Activated T-helper 1 cell treated with anti-CD3 and anti-CD28 coated beads, Interleukin-12 subunit alpha, Interleukin-12 subunit beta, Interleukin-2, Interleukin-4 antibody, amounts not matched to agents 30 ng/mL and 10 ng/mL and 1 ng/mL, durations not matched to agents 14 hours and 24 hours and 36 hours (primary cell): ENCODE measurements around the gene UTRN. TPM values are rescaled to one million over a fixed set of nuclear protein-coding genes. Genes with fewer than 3 reads are reported as not detected.

Experiments
- DNase-seq: peaks from one replicate; pipeline ENCODE4 v3.0.0; 2021; ENCODE audit warnings: low spot score
- H3K27ac Mint-ChIP-seq: one replicate; pipeline ENCODE4 v1.8.0; 2021; ENCODE audit warnings: mild to moderate bottlenecking, mixed read lengths
- H3K27me3 Mint-ChIP-seq: one replicate; pipeline ENCODE4 v1.8.0; 2022; ENCODE audit warnings: mild to moderate bottlenecking, moderate library complexity, mixed read lengths; ENCODE audit not compliant: insufficient read depth
- H3K36me3 Mint-ChIP-seq: one replicate; pipeline ENCODE4 v1.8.0; 2021; ENCODE audit warnings: low read depth, mixed read lengths
- H3K4me1 Mint-ChIP-seq: one replicate; pipeline ENCODE4 v1.8.0; 2021; ENCODE audit warnings: low read depth, mixed read lengths
- H3K4me3 Mint-ChIP-seq: one replicate; pipeline ENCODE4 v1.8.0; 2021; ENCODE audit warnings: mild to moderate bottlenecking, moderate library complexity, mixed read lengths
- H3K9me3 Mint-ChIP-seq: one replicate; pipeline ENCODE4 v1.8.0; 2021; ENCODE audit warnings: mixed read lengths
- intact Hi-C: fragments of 100-400 bp; cut with micrococcal nuclease; formaldehyde crosslinking; loops from one replicate; pipeline ENCODE4 v1.15.1; 2024
- total RNA-seq: library from RNA; stranded (reverse); gene quantifications from 2 replicates; pipeline ENCODE4 v1.2.3, GENCODE V29; 2022

The UTRN gene
- total RNA-seq, 1 donor from 2014 or later, result 50.6 TPM

DNA sequence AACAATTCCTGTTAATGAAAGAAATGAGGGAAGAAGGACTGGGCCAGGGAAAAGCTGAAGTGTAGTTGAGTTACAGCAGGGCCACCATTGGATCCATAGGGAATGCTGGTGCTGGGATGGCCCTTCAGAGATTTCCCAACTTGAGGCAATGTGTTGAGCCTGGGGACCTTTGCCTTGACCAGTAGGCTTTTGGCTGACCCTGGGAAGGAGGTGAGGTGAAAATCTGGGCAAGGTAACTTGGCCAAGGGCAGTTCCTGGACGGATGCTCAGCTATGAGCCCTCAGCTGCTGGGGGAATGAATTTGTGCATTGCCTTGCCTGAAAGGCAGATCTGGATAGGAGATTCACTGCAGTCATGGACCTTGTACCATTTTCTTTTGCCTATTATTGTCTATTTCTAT, 20.4 kb downstream of the UTRN start:
- no peaks in the 10 kb centered on the region for H3K9me3 Mint-ChIP-seq
- H3K36me3 Mint-ChIP-seq, result peaks cover 18% of the 10 kb centered on the region
- no peak for DNase-seq
- intact Hi-C loops, result no loop called here
- H3K27me3 Mint-ChIP-seq, result peaks cover 6% of the 10 kb centered on the region
- H3K4me3 Mint-ChIP-seq, result no peak overlapping the region
- peaks cover 47% of the 10 kb centered on the region for H3K4me1 Mint-ChIP-seq
- H3K27ac Mint-ChIP-seq, result peak overlapping the region; percentile 85

- Mint-ChIP-seq H3K4me1 (peaks cover 51% of the 10 kb centered on the region), H3K9me3 (no peaks in the 10 kb centered on the region)
- intact Hi-C loops, result loop anchor here (1.0 kb wide), 2 partner anchors 21 to 175 kb away; partner anchors contain the start of gene UTRN
Observed at GRCh38 chr6:144305985-144306384, 20.9 kb downstream of the UTRN start.

DNA sequence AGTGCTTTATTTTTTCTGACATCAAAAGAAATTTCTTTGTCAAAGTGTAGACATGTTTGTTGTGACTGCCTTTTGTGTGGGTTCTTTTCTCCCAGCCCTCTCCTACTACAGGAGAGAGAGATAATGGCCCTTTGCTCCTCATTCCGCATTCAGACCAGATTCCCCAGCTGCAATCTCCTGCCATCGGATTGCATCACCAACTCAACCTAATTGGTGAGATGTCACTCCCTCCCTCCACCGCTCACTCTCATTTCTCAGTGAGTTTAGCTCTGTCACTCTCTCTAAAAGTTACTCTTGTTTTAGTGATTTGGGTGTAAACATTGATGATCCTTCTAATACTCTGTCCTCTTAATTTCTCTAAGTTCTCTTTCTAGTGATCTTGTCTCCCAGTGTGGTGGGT, 22.7 kb downstream of the UTRN start:
- DNase-seq, result no peak
- peaks cover 18% of the 10 kb centered on the region for H3K36me3 Mint-ChIP-seq
- H3K9me3 Mint-ChIP-seq, result no peaks in the 10 kb centered on the region
- H3K4me3 Mint-ChIP-seq, result no peak overlapping the region
- H3K27ac Mint-ChIP-seq, result no peak overlapping the region
- intact Hi-C loops, result no loop called here
- H3K27me3 Mint-ChIP-seq, result peaks cover 8% of the 10 kb centered on the region
- H3K4me1 Mint-ChIP-seq, result peaks cover 53% of the 10 kb centered on the region

More at GRCh38 chr6:144305985-144306384, 20.9 kb downstream of the UTRN start:
- peak; percentile 41 for DNase-seq
- peak overlapping the region; percentile 85 for H3K27ac Mint-ChIP-seq
- peaks cover 18% of the 10 kb centered on the region for H3K36me3 Mint-ChIP-seq
- H3K4me3 Mint-ChIP-seq, result peak overlapping the region; percentile 58
- peaks cover 6% of the 10 kb centered on the region for H3K27me3 Mint-ChIP-seq

DNA sequence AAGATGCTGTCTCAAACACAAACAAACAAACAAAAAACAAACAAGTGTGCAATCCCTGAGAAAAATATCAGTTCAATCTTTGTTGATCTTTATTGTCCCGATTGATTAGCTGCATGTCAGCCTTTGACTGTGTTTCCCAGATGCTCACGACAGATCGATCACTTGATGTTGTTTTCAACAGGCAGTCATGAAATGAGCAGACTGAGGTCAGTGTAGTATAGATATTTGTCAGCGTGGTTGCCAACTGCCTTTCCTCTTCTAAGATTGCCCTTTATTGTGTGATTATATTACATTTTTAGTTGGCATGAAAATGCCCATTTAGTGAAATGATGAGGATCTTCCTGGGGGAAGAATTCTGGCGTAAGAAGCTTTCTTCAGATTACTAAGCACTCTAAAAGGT, 25.6 kb downstream of the UTRN start:
- no peaks in the 10 kb centered on the region for H3K9me3 Mint-ChIP-seq
- peaks cover 15% of the 10 kb centered on the region for H3K36me3 Mint-ChIP-seq
- H3K4me3 Mint-ChIP-seq, result peak overlapping the region; percentile 6
- H3K27ac Mint-ChIP-seq, result peak overlapping the region; percentile 56
- intact Hi-C loops, result loop anchor here (1.0 to 2.0 kb wide), 5 partner anchors 24 to 62 kb away; partner anchors contain the start of gene UTRN
- H3K27me3 Mint-ChIP-seq, result peaks cover 7% of the 10 kb centered on the region
- H3K4me1 Mint-ChIP-seq, result peaks cover 39% of the 10 kb centered on the region
- DNase-seq, result no peak

- peaks cover 7% of the 10 kb centered on the region for H3K27me3 Mint-ChIP-seq
- H3K4me1 Mint-ChIP-seq, result peaks cover 35% of the 10 kb centered on the region
- peaks cover 11% of the 10 kb centered on the region for H3K36me3 Mint-ChIP-seq
- intact Hi-C loops, result loop anchor here (1.0 to 2.0 kb wide), 4 partner anchors 23 to 63 kb away; no protein-coding TSS in a partner anchor
- DNase-seq, result no peak
- H3K9me3 Mint-ChIP-seq, result no peaks in the 10 kb centered on the region
- no peak overlapping the region for H3K4me3 Mint-ChIP-seq
- H3K27ac Mint-ChIP-seq, result no peak overlapping the region
Observed at GRCh38 chr6:144311361-144311760, 26.2 kb downstream of the UTRN start.

GRCh38 chr6:144314003-144314485, 28.9 kb downstream of the UTRN start:
- no peak overlapping the region for H3K4me3 Mint-ChIP-seq
- DNase-seq, result no peak
- peaks cover 31% of the 10 kb centered on the region for H3K4me1 Mint-ChIP-seq
- H3K27me3 Mint-ChIP-seq, result peaks cover 7% of the 10 kb centered on the region
- intact Hi-C loops, result no loop called here
- H3K27ac Mint-ChIP-seq, result no peak overlapping the region
- peaks cover 6% of the 10 kb centered on the region for H3K36me3 Mint-ChIP-seq
- H3K9me3 Mint-ChIP-seq, result no peaks in the 10 kb centered on the region

GRCh38 chr6:144314562-144314961, 29.4 kb downstream of the UTRN start:
- no peak overlapping the region for H3K27ac Mint-ChIP-seq
- intact Hi-C loops, result no loop called here
- peaks cover 3% of the 10 kb centered on the region for H3K36me3 Mint-ChIP-seq
- H3K27me3 Mint-ChIP-seq, result peaks cover 7% of the 10 kb centered on the region
- no peaks in the 10 kb centered on the region for H3K9me3 Mint-ChIP-seq
- no peak overlapping the region for H3K4me3 Mint-ChIP-seq
- peaks cover 25% of the 10 kb centered on the region for H3K4me1 Mint-ChIP-seq
- DNase-seq, result no peak

GRCh38 chr6:144315226-144315980, 30.3 kb downstream of the UTRN start:
- Mint-ChIP-seq H3K27ac (no peak overlapping the region), H3K4me3 (no peak overlapping the region), H3K36me3 (no peaks in the 10 kb centered on the region), H3K9me3 (no peaks in the 10 kb centered on the region), H3K4me1 (peaks cover 20% of the 10 kb centered on the region), H3K27me3 (peaks cover 7% of the 10 kb centered on the region)
- no peak for DNase-seq
- intact Hi-C loops, result no loop called here

GRCh38 chr6:144315981-144316861, 31.1 kb downstream of the UTRN start:
- no peaks in the 10 kb centered on the region for H3K36me3 Mint-ChIP-seq
- no peaks in the 10 kb centered on the region for H3K9me3 Mint-ChIP-seq
- H3K27ac Mint-ChIP-seq, result no peak overlapping the region
- H3K4me1 Mint-ChIP-seq, result peaks cover 18% of the 10 kb centered on the region
- no peak for DNase-seq
- peaks cover 7% of the 10 kb centered on the region for H3K27me3 Mint-ChIP-seq
- intact Hi-C loops, result no loop called here
- no peak overlapping the region for H3K4me3 Mint-ChIP-seq

GRCh38 chr6:144316862-144317195, 31.7 kb downstream of the UTRN start:
- no peak for DNase-seq
- H3K4me1 Mint-ChIP-seq, result peaks cover 16% of the 10 kb centered on the region
- H3K9me3 Mint-ChIP-seq, result no peaks in the 10 kb centered on the region
- peaks cover 4% of the 10 kb centered on the region for H3K27me3 Mint-ChIP-seq
- no peaks in the 10 kb centered on the region for H3K36me3 Mint-ChIP-seq
- H3K27ac Mint-ChIP-seq, result no peak overlapping the region
- intact Hi-C loops, result no loop called here
- no peak overlapping the region for H3K4me3 Mint-ChIP-seq

DNA sequence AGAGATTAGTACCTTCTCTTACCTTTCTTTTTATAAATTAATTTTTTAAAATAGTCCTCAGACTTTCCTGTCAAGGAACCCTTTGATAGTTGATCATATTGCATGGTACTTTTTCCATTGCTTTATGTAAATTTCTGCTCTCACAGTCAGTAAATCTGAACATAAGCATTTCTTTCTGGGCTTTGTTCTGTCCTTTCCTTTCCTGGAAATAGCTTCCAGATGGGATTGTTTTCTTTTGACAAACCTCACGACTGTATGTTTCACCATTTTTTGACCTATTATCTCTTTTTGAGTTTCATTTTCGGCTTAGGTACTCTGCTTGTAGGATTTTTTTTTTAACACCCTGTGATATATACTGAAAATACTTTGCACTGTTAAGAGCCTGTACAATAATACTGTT, 32.6 kb downstream of the UTRN start:
- no peaks in the 10 kb centered on the region for H3K9me3 Mint-ChIP-seq
- peaks cover 16% of the 10 kb centered on the region for H3K4me1 Mint-ChIP-seq
- H3K4me3 Mint-ChIP-seq, result no peak overlapping the region
- no peak overlapping the region for H3K27ac Mint-ChIP-seq
- intact Hi-C loops, result no loop called here
- peaks cover 2% of the 10 kb centered on the region for H3K27me3 Mint-ChIP-seq
- no peak for DNase-seq
- no peaks in the 10 kb centered on the region for H3K36me3 Mint-ChIP-seq

DNA sequence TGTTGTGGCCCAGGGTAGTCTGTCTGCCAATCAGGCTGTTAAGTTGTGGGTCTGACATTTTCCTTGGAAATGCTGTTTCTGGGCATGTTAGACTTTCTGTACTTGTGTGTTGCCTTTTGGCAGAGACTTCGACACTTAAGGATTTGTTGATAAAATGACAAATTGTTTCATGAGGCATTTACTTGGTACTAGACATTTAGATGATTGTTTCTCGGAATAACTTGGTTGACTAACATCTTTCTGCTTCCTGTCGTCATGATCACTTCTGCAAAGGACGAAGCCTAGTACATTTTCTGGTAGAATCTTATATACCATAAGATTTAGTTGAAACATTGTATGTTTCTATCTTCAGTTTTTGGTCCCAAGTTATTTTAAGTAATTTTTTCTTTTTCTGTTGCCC, 34.1 kb downstream of the UTRN start:
- DNase-seq, result no peak
- H3K36me3 Mint-ChIP-seq, result no peaks in the 10 kb centered on the region
- H3K9me3 Mint-ChIP-seq, result no peaks in the 10 kb centered on the region
- H3K27ac Mint-ChIP-seq, result no peak overlapping the region
- peaks cover 16% of the 10 kb centered on the region for H3K4me1 Mint-ChIP-seq
- H3K27me3 Mint-ChIP-seq, result peaks cover 11% of the 10 kb centered on the region
- intact Hi-C loops, result no loop called here
- no peak overlapping the region for H3K4me3 Mint-ChIP-seq

DNA sequence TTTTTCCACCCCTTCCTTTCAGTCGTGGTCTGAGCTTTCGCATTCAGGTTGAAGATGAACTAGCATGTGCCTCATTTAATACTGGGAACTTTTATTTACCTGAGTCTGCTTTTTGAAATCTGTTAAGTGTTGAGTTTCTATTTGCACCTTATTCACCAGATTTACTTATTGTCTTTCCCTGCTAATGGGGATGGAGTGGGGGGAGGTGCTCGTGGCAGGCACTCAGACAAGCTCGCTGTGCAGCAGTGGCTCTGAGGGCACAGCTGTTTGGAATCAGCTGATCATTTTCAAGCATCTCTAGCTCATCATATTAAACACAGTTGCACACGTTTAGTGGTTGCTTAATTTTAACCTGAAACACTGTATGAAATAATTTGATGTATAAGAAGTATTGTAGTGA, 35.6 kb downstream of the UTRN start:
- H3K27me3 Mint-ChIP-seq, result peaks cover 11% of the 10 kb centered on the region
- intact Hi-C loops, result no loop called here
- no peak overlapping the region for H3K4me3 Mint-ChIP-seq
- no peak overlapping the region for H3K27ac Mint-ChIP-seq
- no peaks in the 10 kb centered on the region for H3K9me3 Mint-ChIP-seq
- H3K4me1 Mint-ChIP-seq, result peaks cover 16% of the 10 kb centered on the region
- DNase-seq, result no peak
- no peaks in the 10 kb centered on the region for H3K36me3 Mint-ChIP-seq
